SK-N-SH (cell line): Measurements from ENCODE around the gene ENOX1. TPM values are rescaled to one million over a fixed set of nuclear protein-coding genes. Genes with fewer than 3 reads are reported as not detected.

ENCODE experiments used
- CTCF ChIA-PET: fragments of 300-600, 350-600 bp; formaldehyde crosslinking; extraction: SDS; loops from one replicate; lab custom pipeline; 2021; lab: Yijun Ruan, JAX
- POLR2A ChIA-PET: fragments of 350-600 bp; sonication (Branson Sonifier 250); formaldehyde crosslinking; extraction: SDS; loops from one replicate; lab custom pipeline; 2020; ENCODE audit warnings: antibody characterized with exemption, inconsistent platforms; lab: Yijun Ruan, JAX
- DNase-seq: peaks from one replicate; pipeline ENCODE4 v3.0.0; 2012
- H2AFZ ChIP-seq: fragments of 200-600 bp; sonication (generic); 2 replicates; pipeline ENCODE4 v1.8.1; 2016; ENCODE audit warnings: antibody characterized with exemption, mild to moderate bottlenecking, low read depth
- H3F3A ChIP-seq: fragments of 200-600 bp; sonication (generic); replicated peaks from 2 replicates; pipeline ENCODE3; 2016; ENCODE audit warnings: antibody characterized with exemption, mild to moderate bottlenecking; ENCODE audit not compliant: insufficient read depth
- H3K27ac ChIP-seq, 2 experiments: fragments of 200-500 bp in 1 of 2; fragments of 200-600 bp in 1 of 2; sonication (Bioruptor generic) in 1 of 2; sonication (generic), shearing (Covaris generic) in 1 of 2; 2 replicates each; pipeline versions ENCODE4 v1.5.1 to v1.6.1; 2014 to 2016; ENCODE audit warnings: low read depth in 2 of 2, inconsistent platforms in 1 of 2, low read length in 1 of 2, mild to moderate bottlenecking in 1 of 2, mixed read lengths in 1 of 2
- H3K27me3 ChIP-seq: fragments of 200-600 bp; sonication (generic), shearing (Covaris generic); 2 replicates; pipeline ENCODE4 v1.6.1; 2016; ENCODE audit warnings: mixed run types; ENCODE audit not compliant: insufficient read depth
- H3K36me3 ChIP-seq, 2 experiments: fragments of 200-500 bp in 1 of 2; fragments of 200-600 bp in 1 of 2; sonication (Bioruptor generic) in 1 of 2; sonication (generic) in 1 of 2; replicated peaks in 1 of 2; 2 replicates each; pipeline versions ENCODE3 to v1.5.1; 2014 to 2016; ENCODE audit warnings: low read length in 1 of 2, mild to moderate bottlenecking in 1 of 2; ENCODE audit not compliant: insufficient read depth in 2 of 2, control insufficient read depth in 1 of 2
- H3K4me1 ChIP-seq, 2 experiments: fragments of 200-500 bp in 1 of 2; fragments of 200-600 bp in 1 of 2; sonication (Bioruptor generic) in 1 of 2; sonication (generic), shearing (Covaris generic) in 1 of 2; 2 replicates each; pipeline versions ENCODE4 v1.5.1 to v1.6.1; 2014 to 2016; ENCODE audit warnings: low read depth in 1 of 2, low read length in 1 of 2, mixed run types in 1 of 2; ENCODE audit not compliant: insufficient read depth in 2 of 2, control insufficient read depth in 1 of 2
- H3K4me2 ChIP-seq: fragments of 200-600 bp; sonication (generic), shearing (Covaris generic); 2 replicates; pipeline ENCODE4 v1.6.1; 2017; ENCODE audit warnings: mixed run types
- H3K4me3 ChIP-seq, 2 experiments: fragments of 200-500 bp in 1 of 2; fragments of 200-600 bp in 1 of 2; sonication (Bioruptor generic) in 1 of 2; sonication (generic), shearing (Covaris generic) in 1 of 2; 2 replicates each; pipeline versions ENCODE4 v1.5.1 to v1.8.1; 2014 to 2016; ENCODE audit warnings: low read depth in 2 of 2, inconsistent platforms in 1 of 2, low read length in 1 of 2, mild to moderate bottlenecking in 1 of 2, mixed read lengths in 1 of 2, moderate library complexity in 1 of 2
- H3K79me2 ChIP-seq: fragments of 200-600 bp; sonication (generic); 2 replicates; pipeline ENCODE4 v1.8.1; 2017; ENCODE audit warnings: mild to moderate bottlenecking; ENCODE audit not compliant: insufficient read depth
- H3K9ac ChIP-seq: fragments of 200-600 bp; sonication (generic); 2 replicates; pipeline ENCODE4 v1.6.1; 2017; ENCODE audit warnings: mixed run types
- H3K9me2 ChIP-seq: fragments of 200-600 bp; sonication (generic); 2 replicates; pipeline ENCODE4 v1.6.1; 2017; ENCODE audit warnings: mixed run types
- H3K9me3 ChIP-seq: fragments of 200-600 bp; sonication (generic); 2 replicates; pipeline ENCODE4 v1.6.1; 2017; ENCODE audit warnings: mixed run types, mild to moderate bottlenecking, moderate library complexity
- H4K20me1 ChIP-seq: fragments of 200-600 bp; sonication (generic); 2 replicates; pipeline ENCODE4 v1.6.1; 2017; ENCODE audit warnings: mild to moderate bottlenecking, mixed run types; ENCODE audit not compliant: insufficient read depth
- CHD2 ChIP-seq: fragments of 150-350 bp; IDR thresholded peaks from 2 replicates; pipeline ENCODE4 v1.6.1; 2018; ENCODE audit warnings: low read length; ENCODE audit not compliant: partially characterized antibody
- ELF1 ChIP-seq: IDR thresholded peaks from 2 replicates; pipeline ENCODE4 v1.4.0; 2012
- EP300 ChIP-seq, 2 experiments: IDR thresholded peaks; 2 replicates each; pipeline versions ENCODE4 v1.4.0 to v1.6.1; 2012; ENCODE audit warnings: borderline replicate concordance in 1 of 2, low read depth in 1 of 2, low read length in 1 of 2
- FOXJ3 ChIP-seq: sonication (generic); formaldehyde crosslinking; IDR thresholded peaks from 2 replicates; pipeline ENCODE4 v1.5.1; 2020; ENCODE audit warnings: mild to moderate bottlenecking, missing genetic modification reagents
- GABPA ChIP-seq: IDR thresholded peaks from 2 replicates; pipeline ENCODE4 v1.4.0; 2012; ENCODE audit warnings: low read depth, mild to moderate bottlenecking
- GATA2 ChIP-seq: sonication (generic); formaldehyde crosslinking; IDR thresholded peaks from 2 replicates; pipeline ENCODE4 v1.5.0; 2020; ENCODE audit warnings: mild to moderate bottlenecking, missing genetic modification reagents
- JUND ChIP-seq: IDR thresholded peaks from 2 replicates; pipeline ENCODE4 v1.4.0; 2012
- MEF2A ChIP-seq: IDR thresholded peaks from 2 replicates; pipeline ENCODE4 v1.4.0; 2012; ENCODE audit warnings: low read depth, borderline replicate concordance
- NFIC ChIP-seq: IDR thresholded peaks from 2 replicates; pipeline ENCODE4 v1.4.0; 2012; ENCODE audit warnings: borderline replicate concordance
- POLR2AphosphoS5 ChIP-seq: IDR thresholded peaks from 2 replicates; pipeline ENCODE4 v1.6.1; 2012; ENCODE audit warnings: low read depth, low read length
- RXRA ChIP-seq: IDR thresholded peaks from 2 replicates; pipeline ENCODE4 v1.4.0; 2012; ENCODE audit warnings: low read depth, mild to moderate bottlenecking, borderline replicate concordance
- TAF1 ChIP-seq: IDR thresholded peaks from 2 replicates; pipeline ENCODE4 v1.6.1; 2012; ENCODE audit warnings: low read depth, mild to moderate bottlenecking, low read length, moderate library complexity, borderline replicate concordance
- YY1 ChIP-seq: IDR thresholded peaks from 2 replicates; pipeline ENCODE4 v1.4.0; 2012; ENCODE audit warnings: low read depth, mild to moderate bottlenecking
- WGBS: methylation state at CpG from one replicate; pipeline ENCODE4 v1.1.6; 2017; ENCODE audit warnings: low lambda C conversion rate; 5-methylcytosine and 5-hydroxymethylcytosine counted together
- polyA plus RNA-seq, 3 experiments: library from polyadenylated mRNA; depleted of rRNA; stranded (reverse); fragments of >200 nt; gene quantifications; 2 replicates each; pipeline ENCODE4 v1.2.3, GENCODE V29; 2012
- TF ChIP-seq, protein P1 (sequence below): fragments of 150-350 bp; IDR thresholded peaks from 2 replicates; pipeline ENCODE4 v1.6.1; 2017; ENCODE audit warnings: antibody characterized with exemption, low read length, low read depth, borderline replicate concordance
- TF ChIP-seq, protein P2 (sequence below): IDR thresholded peaks from 2 replicates; pipeline ENCODE4 v1.4.0; 2012; ENCODE audit warnings: low read depth, borderline replicate concordance
- TF ChIP-seq, protein P3 (sequence below): IDR thresholded peaks from 2 replicates; pipeline ENCODE4; 2012
- TF ChIP-seq, protein P4 (sequence below): fragments of 150-350 bp; IDR thresholded peaks from 2 replicates; pipeline ENCODE4 v1.6.1; 2016; ENCODE audit warnings: mild to moderate bottlenecking, low read depth, low read length

ENOX1 gene
- polyA plus RNA-seq, 1 of the 3 experiments (the other 2 are of a cell fraction), result 5.8 TPM

DNA sequence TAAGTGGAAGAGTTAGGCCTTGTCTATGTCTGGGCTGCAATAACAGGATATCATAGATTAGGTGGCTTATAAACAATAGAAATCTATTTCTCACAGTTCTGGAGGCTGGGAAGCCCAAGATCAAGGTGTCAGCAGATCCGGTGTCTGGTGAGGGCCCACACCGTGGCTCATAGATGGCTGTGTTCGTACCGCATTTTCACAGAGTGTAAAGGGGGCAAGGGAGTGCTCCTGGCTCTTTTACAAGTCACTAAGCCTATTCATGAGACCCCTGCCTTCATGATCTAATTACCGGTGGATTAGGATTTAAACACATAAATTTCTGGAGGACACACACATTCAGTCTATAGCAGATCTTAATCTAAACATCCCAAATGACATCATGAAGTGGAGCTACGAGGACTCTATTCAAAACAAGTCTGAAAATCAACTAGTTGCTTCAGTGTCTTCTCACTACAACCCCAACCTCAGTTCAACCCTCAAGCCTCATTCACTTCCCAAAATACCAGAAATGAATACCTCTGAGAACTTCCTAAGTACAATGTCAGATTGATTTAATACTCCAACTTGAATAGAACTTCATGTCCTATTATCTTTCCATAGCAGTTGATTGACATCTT lies 23.5 kb downstream of the ENOX1 start (continued):
- TF ChIP-seq, protein P1, sequence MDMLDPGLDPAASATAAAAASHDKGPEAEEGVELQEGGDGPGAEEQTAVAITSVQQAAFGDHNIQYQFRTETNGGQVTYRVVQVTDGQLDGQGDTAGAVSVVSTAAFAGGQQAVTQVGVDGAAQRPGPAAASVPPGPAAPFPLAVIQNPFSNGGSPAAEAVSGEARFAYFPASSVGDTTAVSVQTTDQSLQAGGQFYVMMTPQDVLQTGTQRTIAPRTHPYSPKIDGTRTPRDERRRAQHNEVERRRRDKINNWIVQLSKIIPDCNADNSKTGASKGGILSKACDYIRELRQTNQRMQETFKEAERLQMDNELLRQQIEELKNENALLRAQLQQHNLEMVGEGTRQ, result no peak

DNA sequence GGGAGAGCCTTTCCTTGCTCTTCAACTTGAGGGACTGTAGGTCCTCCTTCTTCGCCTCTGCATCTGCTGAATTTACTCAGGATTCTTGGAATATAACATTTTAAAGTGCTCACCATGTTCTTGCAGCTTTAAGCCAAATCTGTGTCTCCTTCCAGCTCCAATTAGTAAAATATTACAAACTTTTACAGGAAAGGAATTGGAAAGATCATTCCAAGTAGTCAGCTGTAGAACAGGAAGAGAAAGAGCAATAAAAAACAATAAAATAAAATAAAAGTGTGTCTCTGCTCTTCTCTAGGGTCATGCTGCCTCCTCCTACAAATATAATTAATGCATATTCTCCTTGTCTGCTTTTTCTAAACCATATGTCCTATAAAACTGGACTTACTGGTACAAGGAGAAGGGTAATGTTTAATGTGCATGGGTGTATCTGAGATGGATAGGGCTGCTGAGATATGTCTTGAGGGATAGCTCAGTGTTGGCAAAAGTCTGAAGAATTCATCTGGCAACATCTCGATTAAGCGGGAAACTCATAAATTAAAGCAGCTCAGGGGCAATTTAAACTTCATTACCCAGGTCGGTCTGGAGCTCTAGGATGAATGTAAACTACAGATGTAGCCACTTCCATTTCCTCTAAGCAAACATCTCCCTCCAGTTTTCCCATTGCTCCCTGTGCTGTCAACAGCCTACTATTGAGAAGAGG lies 25.0 kb downstream of the ENOX1 start:
- CTCF ChIA-PET, result interaction anchor here (1.0 to 1.3 kb wide), 2 partner anchors 43 to 81 kb away, joined by 3 read pairs; no protein-coding TSS in a partner anchor
- 84% methylated on average over 4 of the region's 4 CpGs for WGBS

DNA sequence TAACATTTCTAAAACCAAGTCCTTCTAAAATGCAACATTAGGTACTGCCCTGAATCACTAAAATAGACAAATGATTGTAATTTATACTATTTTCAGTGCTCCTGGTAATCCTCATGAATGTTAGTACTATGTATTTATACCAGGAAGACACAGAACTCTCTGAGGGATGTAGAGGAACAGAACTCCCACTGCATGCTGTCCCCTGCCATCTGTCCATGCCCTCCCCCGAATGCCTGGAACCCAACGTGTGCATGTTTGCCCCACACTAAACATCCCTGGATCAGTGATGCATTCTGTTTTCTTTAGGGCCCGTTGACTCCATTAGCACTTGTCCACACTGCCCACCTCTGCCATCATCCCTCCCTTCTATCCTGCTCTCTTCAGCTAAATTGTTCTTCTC lies 26.5 kb downstream of the ENOX1 start:
- Histone ChIP-seq H2AFZ (no peak overlapping the region), H3K27me3 (no peaks in the 10 kb centered on the region), H3K27ac (no peak overlapping the region), H3K9ac (no peak overlapping the region), H4K20me1 (no peaks in the 10 kb centered on the region), H3K36me3 (no peaks in the 10 kb centered on the region), H3K4me2 (no peak overlapping the region), H3F3A (no peaks in the 10 kb centered on the region), H3K9me2 (no peaks in the 10 kb centered on the region), H3K4me3 (no peak overlapping the region), H3K9me3 (no peaks in the 10 kb centered on the region), H3K79me2 (no peaks in the 10 kb centered on the region), H3K4me1 (peaks cover 0 to 14% of the 10 kb centered on the region in 2 experiments; a peak in 2 of 4 replicates)
- POLR2A ChIA-PET, result no interaction called here
- CTCF ChIA-PET, result no interaction called here
- no peak for DNase-seq
- 85% methylated on average over 3 of the region's 3 CpGs for WGBS
- TF ChIP-seq, protein P2, sequence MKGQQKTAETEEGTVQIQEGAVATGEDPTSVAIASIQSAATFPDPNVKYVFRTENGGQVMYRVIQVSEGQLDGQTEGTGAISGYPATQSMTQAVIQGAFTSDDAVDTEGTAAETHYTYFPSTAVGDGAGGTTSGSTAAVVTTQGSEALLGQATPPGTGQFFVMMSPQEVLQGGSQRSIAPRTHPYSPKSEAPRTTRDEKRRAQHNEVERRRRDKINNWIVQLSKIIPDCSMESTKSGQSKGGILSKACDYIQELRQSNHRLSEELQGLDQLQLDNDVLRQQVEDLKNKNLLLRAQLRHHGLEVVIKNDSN, result no peak
- TF ChIP-seq, protein P1, result no peak
- TF ChIP-seq RXRA, result no peak
- TF ChIP-seq NFIC, result no peak
- no peak for TF ChIP-seq YY1
- no peak for TF ChIP-seq ELF1
- TF ChIP-seq, protein P3, sequence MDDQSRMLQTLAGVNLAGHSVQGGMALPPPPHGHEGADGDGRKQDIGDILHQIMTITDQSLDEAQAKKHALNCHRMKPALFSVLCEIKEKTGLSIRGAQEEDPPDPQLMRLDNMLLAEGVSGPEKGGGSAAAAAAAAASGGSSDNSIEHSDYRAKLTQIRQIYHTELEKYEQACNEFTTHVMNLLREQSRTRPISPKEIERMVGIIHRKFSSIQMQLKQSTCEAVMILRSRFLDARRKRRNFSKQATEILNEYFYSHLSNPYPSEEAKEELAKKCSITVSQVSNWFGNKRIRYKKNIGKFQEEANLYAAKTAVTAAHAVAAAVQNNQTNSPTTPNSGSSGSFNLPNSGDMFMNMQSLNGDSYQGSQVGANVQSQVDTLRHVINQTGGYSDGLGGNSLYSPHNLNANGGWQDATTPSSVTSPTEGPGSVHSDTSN, result no peak
- TF ChIP-seq GATA2 (CRISPR knock-in tag), result no peak
- no peak for TF ChIP-seq FOXJ3 (CRISPR knock-in tag)
- TF ChIP-seq CHD2, result no peak
- TF ChIP-seq EP300 (IDR thresholded peaks at IDR 0.05; ENCODE audit: borderline replicate concordance in 1 of 2, low read depth in 1 of 2, low read length in 1 of 2), result no peak
- no peak for TF ChIP-seq TAF1
- TF ChIP-seq GABPA, result no peak
- TF ChIP-seq JUND, result no peak
- TF ChIP-seq, protein P4, sequence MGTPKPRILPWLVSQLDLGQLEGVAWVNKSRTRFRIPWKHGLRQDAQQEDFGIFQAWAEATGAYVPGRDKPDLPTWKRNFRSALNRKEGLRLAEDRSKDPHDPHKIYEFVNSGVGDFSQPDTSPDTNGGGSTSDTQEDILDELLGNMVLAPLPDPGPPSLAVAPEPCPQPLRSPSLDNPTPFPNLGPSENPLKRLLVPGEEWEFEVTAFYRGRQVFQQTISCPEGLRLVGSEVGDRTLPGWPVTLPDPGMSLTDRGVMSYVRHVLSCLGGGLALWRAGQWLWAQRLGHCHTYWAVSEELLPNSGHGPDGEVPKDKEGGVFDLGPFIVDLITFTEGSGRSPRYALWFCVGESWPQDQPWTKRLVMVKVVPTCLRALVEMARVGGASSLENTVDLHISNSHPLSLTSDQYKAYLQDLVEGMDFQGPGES, result no peak

More for the DNA sequence above, 25.0 kb downstream of the ENOX1 start:
- Histone ChIP-seq H3K9me2 (no peaks in the 10 kb centered on the region), H4K20me1 (no peaks in the 10 kb centered on the region), H3K36me3 (no peaks in the 10 kb centered on the region), H3K4me2 (no peak overlapping the region), H3K27ac (no peak overlapping the region), H2AFZ (no peak overlapping the region), H3K4me1 (peaks cover 0 to 24% of the 10 kb centered on the region in 2 experiments; a peak in 2 of 4 replicates), H3K4me3 (no peak overlapping the region), H3K79me2 (no peaks in the 10 kb centered on the region), H3K27me3 (no peaks in the 10 kb centered on the region), H3F3A (no peaks in the 10 kb centered on the region), H3K9me3 (no peaks in the 10 kb centered on the region), H3K9ac (no peak overlapping the region)
- DNase-seq, result no peak
- POLR2A ChIA-PET, result no interaction called here
- TF ChIP-seq MEF2A (no peak), GATA2 (CRISPR knock-in tag) (no peak), POLR2AphosphoS5 (no peak), FOXJ3 (CRISPR knock-in tag) (no peak), NFIC (no peak)
